PC-9 (cell line): ENCODE measurements around the gene USP24. TPM values are rescaled to one million over a fixed set of nuclear protein-coding genes. Genes with fewer than 3 reads are reported as not detected.

Experiments
- BruUV-seq: library from RNA; stranded (reverse); fragments of 400-500 nt; replicated peaks from 2 replicates; lab custom pipeline; 2021; lab: Mats Ljungman, UMichigan
- CTCF ChIA-PET: fragments of 300-600 bp; sonication (Branson Sonifier 250); formaldehyde crosslinking; loops from one replicate; lab custom pipeline; 2022; ENCODE audit warnings: antibody characterized with exemption; lab: Charles Lee
- POLR2A ChIA-PET: fragments of 300-600 bp; sonication (Branson Sonifier 250); formaldehyde crosslinking; loops from one replicate; lab custom pipeline; 2022; ENCODE audit warnings: antibody characterized with exemption; ENCODE audit not compliant: unreplicated experiment; lab: Charles Lee
- DNase-seq, 2 experiments: peaks; one replicate each; pipeline versions ENCODE4 v3.0.0 to v3.0.0-alpha.2; 2015 to 2022; ENCODE audit warnings: mixed read lengths in 1 of 2
- H2AFZ ChIP-seq: fragments of 200-600 bp; sonication (generic); 2 replicates; pipeline ENCODE4 v1.8.1; 2017; ENCODE audit warnings: antibody characterized with exemption
- H3F3A ChIP-seq: fragments of 200-600 bp; sonication (generic); 2 replicates; pipeline ENCODE4 v1.8.1; 2017; ENCODE audit warnings: antibody characterized with exemption, mild to moderate bottlenecking, low read depth; ENCODE audit not compliant: insufficient read depth
- H3K27ac ChIP-seq: fragments of 200-600 bp; sonication (generic); 2 replicates; pipeline ENCODE4 v1.6.1; 2016; ENCODE audit warnings: mixed run types
- H3K27me3 ChIP-seq: fragments of 200-600 bp; sonication (generic); 2 replicates; pipeline ENCODE4 v1.6.1; 2016; ENCODE audit warnings: low read depth, mixed run types; ENCODE audit not compliant: insufficient read depth
- H3K36me3 ChIP-seq: fragments of 200-600 bp; sonication (generic); 2 replicates; pipeline ENCODE4 v1.6.1; 2016; ENCODE audit warnings: low read depth, mixed run types
- H3K4me1 ChIP-seq: fragments of 200-600 bp; sonication (generic); replicated peaks from 2 replicates; pipeline ENCODE4 v1.6.1; 2016; ENCODE audit warnings: mixed run types; ENCODE audit not compliant: insufficient read depth
- H3K4me2 ChIP-seq: fragments of 200-600 bp; sonication (generic); 2 replicates; pipeline ENCODE4 v1.6.1; 2017; ENCODE audit warnings: mixed run types
- H3K4me3 ChIP-seq: fragments of 200-600 bp; sonication (generic); 2 replicates; pipeline ENCODE4 v1.6.1; 2016; ENCODE audit warnings: mixed run types
- H3K79me2 ChIP-seq: fragments of 200-600 bp; sonication (generic); 2 replicates; pipeline ENCODE4 v1.6.1; 2017; ENCODE audit warnings: low read depth, mixed run types
- H3K9me2 ChIP-seq: fragments of 200-600 bp; sonication (generic); 2 replicates; pipeline ENCODE4 v1.8.1; 2017; ENCODE audit warnings: mild to moderate bottlenecking; ENCODE audit not compliant: insufficient read depth
- H3K9me3 ChIP-seq: fragments of 200-600 bp; sonication (generic); 2 replicates; pipeline ENCODE4 v1.8.1; 2016; ENCODE audit warnings: low read depth; ENCODE audit not compliant: insufficient read depth
- H4K20me1 ChIP-seq: fragments of 200-600 bp; sonication (generic); 2 replicates; pipeline ENCODE4 v1.8.1; 2017; ENCODE audit not compliant: insufficient read depth
- EZH2 ChIP-seq: fragments of 200-600 bp; sonication (generic); IDR thresholded peaks from 2 replicates; pipeline ENCODE4 v1.8.0; 2017; ENCODE audit warnings: antibody characterized with exemption, low read depth
- intact Hi-C: fragments of 100-400 bp; cut with micrococcal nuclease; formaldehyde crosslinking; loops from one replicate; pipeline ENCODE4 v1.10.0; 2022; ENCODE audit not compliant: unreplicated experiment
- total RNA-seq: library from RNA; stranded (reverse); gene quantifications from 2 replicates; pipeline ENCODE4 v1.2.3, GENCODE V29; 2021
- TF ChIP-seq, protein P1 (sequence below): fragments of 200-600 bp; sonication (generic); conservative IDR thresholded peaks from 2 replicates; pipeline ENCODE4 v1.6.1; 2017; ENCODE audit warnings: mixed run types, antibody characterized with exemption, mild to moderate bottlenecking, moderate library complexity

The USP24 gene
- total RNA-seq, 1 experiment from 2014 or later, result 61.0 TPM

DNA sequence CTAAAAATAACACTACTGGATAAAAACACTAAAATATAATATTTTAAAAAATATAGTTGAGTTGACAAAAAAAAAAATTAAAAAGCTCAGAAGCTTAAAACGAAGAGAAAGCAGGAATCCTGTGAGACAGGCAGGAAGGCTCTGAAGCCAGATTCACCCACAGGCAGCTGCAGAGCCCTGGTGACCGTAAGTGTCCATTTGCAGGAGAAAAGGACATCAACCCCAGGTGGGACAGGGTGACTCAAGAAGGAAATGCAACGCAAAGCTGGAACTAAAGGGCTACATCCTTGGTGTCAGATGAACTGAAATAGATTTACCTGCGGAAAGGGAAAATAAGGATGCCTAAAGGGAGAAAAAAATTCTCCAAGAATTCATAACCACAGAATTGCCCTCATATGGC lies 46.8 kb downstream of the USP24 start:
- H3K4me2 ChIP-seq, result no peak overlapping the region
- no peak overlapping the region for H3K4me3 ChIP-seq
- H3K27me3 ChIP-seq, result no peaks in the 10 kb centered on the region
- DNase-seq, result no peak
- H3F3A ChIP-seq, result peaks cover 22% of the 10 kb centered on the region
- TF ChIP-seq, protein P1, sequence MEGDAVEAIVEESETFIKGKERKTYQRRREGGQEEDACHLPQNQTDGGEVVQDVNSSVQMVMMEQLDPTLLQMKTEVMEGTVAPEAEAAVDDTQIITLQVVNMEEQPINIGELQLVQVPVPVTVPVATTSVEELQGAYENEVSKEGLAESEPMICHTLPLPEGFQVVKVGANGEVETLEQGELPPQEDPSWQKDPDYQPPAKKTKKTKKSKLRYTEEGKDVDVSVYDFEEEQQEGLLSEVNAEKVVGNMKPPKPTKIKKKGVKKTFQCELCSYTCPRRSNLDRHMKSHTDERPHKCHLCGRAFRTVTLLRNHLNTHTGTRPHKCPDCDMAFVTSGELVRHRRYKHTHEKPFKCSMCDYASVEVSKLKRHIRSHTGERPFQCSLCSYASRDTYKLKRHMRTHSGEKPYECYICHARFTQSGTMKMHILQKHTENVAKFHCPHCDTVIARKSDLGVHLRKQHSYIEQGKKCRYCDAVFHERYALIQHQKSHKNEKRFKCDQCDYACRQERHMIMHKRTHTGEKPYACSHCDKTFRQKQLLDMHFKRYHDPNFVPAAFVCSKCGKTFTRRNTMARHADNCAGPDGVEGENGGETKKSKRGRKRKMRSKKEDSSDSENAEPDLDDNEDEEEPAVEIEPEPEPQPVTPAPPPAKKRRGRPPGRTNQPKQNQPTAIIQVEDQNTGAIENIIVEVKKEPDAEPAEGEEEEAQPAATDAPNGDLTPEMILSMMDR, result no peak
- TF ChIP-seq EZH2, result no peak
- H3K9me2 ChIP-seq, result no peaks in the 10 kb centered on the region
- no peaks in the 10 kb centered on the region for H3K4me1 ChIP-seq
- BruUV-seq, result no TSS peak
- H2AFZ ChIP-seq, result no peak overlapping the region
- H3K9me3 ChIP-seq, result no peaks in the 10 kb centered on the region
- H3K36me3 ChIP-seq, result peaks cover 49% of the 10 kb centered on the region
- intact Hi-C loops, result no loop called here
- no peaks in the 10 kb centered on the region for H3K79me2 ChIP-seq
- H4K20me1 ChIP-seq, result peaks cover 9% of the 10 kb centered on the region; the same call in 1 of the 2 replicates
- no peak overlapping the region for H3K27ac ChIP-seq
- CTCF ChIA-PET, result no interaction called here
- POLR2A ChIA-PET, result no interaction called here

DNA sequence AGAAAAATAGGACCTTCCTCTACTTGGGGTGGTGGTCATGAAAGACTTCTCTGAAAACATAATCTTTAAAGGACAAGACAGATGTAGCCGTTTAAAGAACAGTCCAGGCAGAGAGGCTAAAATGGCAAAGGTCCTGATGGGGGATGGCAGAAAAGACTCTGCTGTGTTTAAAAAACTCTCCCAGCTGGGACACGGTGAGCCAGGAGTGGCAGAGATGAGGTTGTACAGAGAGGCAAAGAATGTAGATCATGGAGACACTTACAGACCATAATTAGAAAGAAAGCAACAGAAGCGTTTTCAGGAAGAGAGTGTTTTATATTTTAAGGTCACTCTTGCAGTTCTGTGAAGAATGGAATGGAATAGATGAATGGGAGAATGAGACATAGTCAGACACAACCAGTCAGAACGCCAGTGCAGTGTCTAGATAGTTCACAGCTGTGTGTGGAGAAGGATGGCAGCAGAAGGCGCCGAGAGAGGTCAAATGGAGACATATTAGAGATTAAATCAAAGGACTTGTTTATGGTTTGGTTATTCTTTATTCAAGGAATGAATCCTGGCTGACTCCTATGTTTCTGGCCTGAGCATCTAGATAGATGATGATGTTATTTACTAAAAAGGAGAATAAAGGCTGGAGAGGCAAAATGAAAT lies 47.8 kb downstream of the USP24 start:
- Histone ChIP-seq H3K27ac (no peak overlapping the region), H3K9me2 (no peaks in the 10 kb centered on the region), H3K9me3 (no peaks in the 10 kb centered on the region), H3K36me3 (peaks cover 44% of the 10 kb centered on the region), H4K20me1 (no peaks in the 10 kb centered on the region), H3K79me2 (peaks cover 4% of the 10 kb centered on the region; the same call in 1 of the 2 replicates), H3K4me1 (no peaks in the 10 kb centered on the region), H3F3A (peaks cover 16% of the 10 kb centered on the region; the same call in 1 of the 2 replicates), H3K4me2 (no peak overlapping the region), H3K27me3 (no peaks in the 10 kb centered on the region), H2AFZ (no peak overlapping the region), H3K4me3 (no peak overlapping the region)
- ChIA-PET CTCF (no interaction called here), POLR2A (no interaction called here)
- intact Hi-C loops, result no loop called here
- no peak for DNase-seq
- no TSS peak for BruUV-seq
- no peak for TF ChIP-seq EZH2

DNA sequence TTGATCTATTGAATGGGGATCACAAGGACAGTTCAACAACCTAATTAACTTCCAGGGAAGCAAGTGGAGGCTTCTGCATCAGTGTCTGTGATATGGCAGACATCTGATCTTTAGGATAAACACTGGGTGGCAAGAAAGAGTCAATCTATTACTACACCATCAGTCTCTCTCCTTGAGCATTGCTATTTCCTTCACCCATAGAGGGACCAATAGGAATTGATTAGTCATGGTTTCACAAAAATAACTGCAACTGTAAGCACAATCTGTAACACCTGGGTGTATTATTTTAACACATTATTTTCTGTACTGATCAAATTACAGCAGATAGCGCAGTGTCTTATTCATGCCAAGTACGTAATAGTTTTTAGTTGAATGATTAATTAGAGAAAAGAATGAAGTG lies 50.3 kb downstream of the USP24 start:
- DNase-seq, result no peak
- no peaks in the 10 kb centered on the region for H3K9me3 ChIP-seq
- H3K27ac ChIP-seq, result no peak overlapping the region
- H2AFZ ChIP-seq, result no peak overlapping the region
- CTCF ChIA-PET, result no interaction called here
- H3K79me2 ChIP-seq, result peaks cover 4% of the 10 kb centered on the region; the same call in 1 of the 2 replicates
- no peak overlapping the region for H3K4me3 ChIP-seq
- POLR2A ChIA-PET, result no interaction called here
- no TSS peak for BruUV-seq
- TF ChIP-seq, protein P1, result no peak
- no peak for TF ChIP-seq EZH2
- H3K4me2 ChIP-seq, result no peak overlapping the region
- no peaks in the 10 kb centered on the region for H3K9me2 ChIP-seq
- H3K36me3 ChIP-seq, result peaks cover 27% of the 10 kb centered on the region
- H4K20me1 ChIP-seq, result no peaks in the 10 kb centered on the region
- H3K4me1 ChIP-seq, result no peaks in the 10 kb centered on the region
- peaks cover 3% of the 10 kb centered on the region for H3F3A ChIP-seq
- intact Hi-C loops, result no loop called here
- H3K27me3 ChIP-seq, result no peaks in the 10 kb centered on the region
